HFFc6 (cell line): Measurements from ENCODE around the gene OSBPL2. TPM values are rescaled to one million over a fixed set of nuclear protein-coding genes. Genes with fewer than 3 reads are reported as not detected.

Source experiments
- DNase-seq: peaks from one replicate; pipeline ENCODE4 v3.0.0-alpha.2; 2018
- H3K27ac Mint-ChIP-seq: 2 replicates; pipeline ENCODE4 v1.8.0; 2020; ENCODE audit warnings: mild to moderate bottlenecking, mixed read lengths
- H3K27me3 Mint-ChIP-seq: 2 replicates; pipeline ENCODE4 v1.8.0; 2021; ENCODE audit warnings: mild to moderate bottlenecking, moderate library complexity, mixed read lengths; ENCODE audit not compliant: insufficient read depth
- H3K36me3 Mint-ChIP-seq: 2 replicates; pipeline ENCODE4 v1.8.0; 2021; ENCODE audit warnings: low read depth, mixed read lengths
- H3K4me1 Mint-ChIP-seq: 2 replicates; pipeline ENCODE4 v1.8.0; 2020; ENCODE audit warnings: low read depth, mixed read lengths
- H3K4me3 Mint-ChIP-seq: 2 replicates; pipeline ENCODE4 v1.8.0; 2020; ENCODE audit warnings: mild to moderate bottlenecking, moderate library complexity, mixed read lengths
- H3K9me3 Mint-ChIP-seq: 2 replicates; pipeline ENCODE4 v1.8.0; 2020; ENCODE audit warnings: mild to moderate bottlenecking, mixed read lengths
- total RNA-seq, 6 experiments: library from RNA; stranded (reverse); fragmentation: NEBNext Ultra II Directional; extraction: Animal tissue kit (Norgen Biotek cat#: 25700); gene quantifications; 2 replicates in 1 of 6; 3 replicates in 5 of 6; pipeline ENCODE4 v1.2.3, GENCODE V29; 2021
- TF ChIP-seq, protein P1 (sequence below): fragments of 200-600 bp; sonication (generic); IDR thresholded peaks from 2 replicates; pipeline ENCODE4 v1.5.0; 2021; ENCODE audit warnings: antibody characterized with exemption, mild to moderate bottlenecking

OSBPL2 gene
- total RNA-seq, 6 experiments from 2014 or later: 32.2 to 37.6 (median 33.5) TPM

GRCh38 chr20:62225026-62225425 is 13.3 kb upstream of the OSBPL2 start:
- Mint-ChIP-seq H3K27me3 (peaks cover 27% of the 10 kb centered on the region), H3K36me3 (no peaks in the 10 kb centered on the region), H3K9me3 (no peaks in the 10 kb centered on the region), H3K4me1 (no peaks in the 10 kb centered on the region), H3K27ac (no peak overlapping the region), H3K4me3 (no peak overlapping the region)
- TF ChIP-seq, protein P1, sequence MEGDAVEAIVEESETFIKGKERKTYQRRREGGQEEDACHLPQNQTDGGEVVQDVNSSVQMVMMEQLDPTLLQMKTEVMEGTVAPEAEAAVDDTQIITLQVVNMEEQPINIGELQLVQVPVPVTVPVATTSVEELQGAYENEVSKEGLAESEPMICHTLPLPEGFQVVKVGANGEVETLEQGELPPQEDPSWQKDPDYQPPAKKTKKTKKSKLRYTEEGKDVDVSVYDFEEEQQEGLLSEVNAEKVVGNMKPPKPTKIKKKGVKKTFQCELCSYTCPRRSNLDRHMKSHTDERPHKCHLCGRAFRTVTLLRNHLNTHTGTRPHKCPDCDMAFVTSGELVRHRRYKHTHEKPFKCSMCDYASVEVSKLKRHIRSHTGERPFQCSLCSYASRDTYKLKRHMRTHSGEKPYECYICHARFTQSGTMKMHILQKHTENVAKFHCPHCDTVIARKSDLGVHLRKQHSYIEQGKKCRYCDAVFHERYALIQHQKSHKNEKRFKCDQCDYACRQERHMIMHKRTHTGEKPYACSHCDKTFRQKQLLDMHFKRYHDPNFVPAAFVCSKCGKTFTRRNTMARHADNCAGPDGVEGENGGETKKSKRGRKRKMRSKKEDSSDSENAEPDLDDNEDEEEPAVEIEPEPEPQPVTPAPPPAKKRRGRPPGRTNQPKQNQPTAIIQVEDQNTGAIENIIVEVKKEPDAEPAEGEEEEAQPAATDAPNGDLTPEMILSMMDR: no peak
- DNase-seq: no peak

- no peaks in the 10 kb centered on the region for H3K4me1 Mint-ChIP-seq
- TF ChIP-seq, protein P1: no peak
- DNase-seq: no peak
- no peaks in the 10 kb centered on the region for H3K36me3 Mint-ChIP-seq
- no peak overlapping the region for H3K27ac Mint-ChIP-seq
- H3K4me3 Mint-ChIP-seq: no peak overlapping the region
- no peaks in the 10 kb centered on the region for H3K9me3 Mint-ChIP-seq
- peaks cover 27% of the 10 kb centered on the region for H3K27me3 Mint-ChIP-seq
These were observed 12.3 kb upstream of the OSBPL2 start for GRCh38 chr20:62225820-62226635.

DNA sequence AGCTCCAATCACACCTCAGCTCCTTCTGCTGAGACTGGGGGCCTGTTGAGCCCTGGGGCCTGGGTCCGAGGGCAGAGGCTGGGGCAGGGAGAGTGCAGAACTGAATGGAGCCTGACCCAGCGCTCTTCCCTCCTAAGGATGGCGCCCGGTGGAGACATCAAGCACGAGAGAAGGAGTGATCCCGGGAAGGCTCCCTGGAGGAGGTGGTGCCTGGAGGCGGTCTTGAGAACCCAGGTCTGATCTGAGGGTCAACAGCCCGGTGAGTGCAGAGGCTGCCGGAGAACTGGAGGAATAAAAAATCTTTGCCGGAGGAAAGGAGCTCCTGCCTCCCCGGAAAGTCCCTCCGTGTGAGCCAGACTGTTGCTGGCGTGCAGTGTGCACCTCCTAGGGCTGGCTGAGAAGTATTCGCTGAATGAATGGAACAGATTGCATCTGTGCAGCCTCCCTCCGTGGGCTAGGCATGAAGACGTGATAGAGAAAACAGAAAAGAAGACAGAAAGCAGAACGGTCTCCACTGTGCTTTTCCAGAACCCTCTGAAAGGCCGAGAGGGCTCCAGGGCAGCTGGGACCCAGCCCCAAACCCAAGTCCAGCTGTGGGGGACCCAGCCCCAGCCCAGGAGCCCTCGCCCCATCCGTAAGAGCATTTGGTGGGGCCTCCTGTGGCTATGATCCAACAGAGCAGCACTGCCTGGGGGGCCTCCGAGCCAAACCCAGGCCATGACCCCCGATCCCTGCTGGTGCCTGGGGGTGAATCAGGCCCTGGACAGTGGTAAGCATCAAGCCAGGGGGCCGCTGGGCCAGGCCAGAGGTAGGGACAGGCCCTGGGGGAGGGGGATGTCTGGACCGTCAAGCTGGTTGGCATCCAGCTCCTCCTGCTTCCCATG is 11.4 kb upstream of the OSBPL2 start:
- no peak for DNase-seq
- peaks cover 24% of the 10 kb centered on the region for H3K27me3 Mint-ChIP-seq

DNA sequence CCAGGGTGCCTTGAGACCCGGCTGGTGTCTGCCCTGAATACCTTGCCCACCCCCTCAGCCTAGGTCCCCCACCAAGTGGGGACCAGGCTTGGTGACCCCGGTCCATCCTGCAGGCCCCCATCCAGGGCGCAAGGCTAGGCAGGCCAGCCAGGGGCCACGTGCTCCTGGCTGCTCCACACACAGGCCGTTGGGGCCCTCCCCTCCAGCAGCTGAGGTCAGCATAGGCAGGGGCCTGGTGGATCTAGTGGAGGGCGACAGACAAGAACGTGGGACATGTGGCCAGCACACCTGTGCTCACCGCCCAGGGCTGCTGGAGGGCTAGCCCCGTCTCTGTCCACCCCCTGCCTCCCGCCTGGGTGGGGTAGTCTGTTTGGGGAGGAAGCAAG is 10.7 kb upstream of the OSBPL2 start:
- no peaks in the 10 kb centered on the region for H3K36me3 Mint-ChIP-seq
- H3K4me3 Mint-ChIP-seq: no peak overlapping the region
- H3K4me1 Mint-ChIP-seq: no peaks in the 10 kb centered on the region
- no peaks in the 10 kb centered on the region for H3K9me3 Mint-ChIP-seq
- DNase-seq: no peak
- no peak overlapping the region for H3K27ac Mint-ChIP-seq
- TF ChIP-seq, protein P1: no peak
- H3K27me3 Mint-ChIP-seq: peaks cover 22% of the 10 kb centered on the region

More for the DNA sequence above, 11.4 kb upstream of the OSBPL2 start:
- Mint-ChIP-seq H3K4me1 (no peaks in the 10 kb centered on the region), H3K9me3 (no peaks in the 10 kb centered on the region), H3K27ac (no peak overlapping the region), H3K36me3 (no peaks in the 10 kb centered on the region), H3K4me3 (no peak overlapping the region)
- TF ChIP-seq, protein P1: no peak

DNA sequence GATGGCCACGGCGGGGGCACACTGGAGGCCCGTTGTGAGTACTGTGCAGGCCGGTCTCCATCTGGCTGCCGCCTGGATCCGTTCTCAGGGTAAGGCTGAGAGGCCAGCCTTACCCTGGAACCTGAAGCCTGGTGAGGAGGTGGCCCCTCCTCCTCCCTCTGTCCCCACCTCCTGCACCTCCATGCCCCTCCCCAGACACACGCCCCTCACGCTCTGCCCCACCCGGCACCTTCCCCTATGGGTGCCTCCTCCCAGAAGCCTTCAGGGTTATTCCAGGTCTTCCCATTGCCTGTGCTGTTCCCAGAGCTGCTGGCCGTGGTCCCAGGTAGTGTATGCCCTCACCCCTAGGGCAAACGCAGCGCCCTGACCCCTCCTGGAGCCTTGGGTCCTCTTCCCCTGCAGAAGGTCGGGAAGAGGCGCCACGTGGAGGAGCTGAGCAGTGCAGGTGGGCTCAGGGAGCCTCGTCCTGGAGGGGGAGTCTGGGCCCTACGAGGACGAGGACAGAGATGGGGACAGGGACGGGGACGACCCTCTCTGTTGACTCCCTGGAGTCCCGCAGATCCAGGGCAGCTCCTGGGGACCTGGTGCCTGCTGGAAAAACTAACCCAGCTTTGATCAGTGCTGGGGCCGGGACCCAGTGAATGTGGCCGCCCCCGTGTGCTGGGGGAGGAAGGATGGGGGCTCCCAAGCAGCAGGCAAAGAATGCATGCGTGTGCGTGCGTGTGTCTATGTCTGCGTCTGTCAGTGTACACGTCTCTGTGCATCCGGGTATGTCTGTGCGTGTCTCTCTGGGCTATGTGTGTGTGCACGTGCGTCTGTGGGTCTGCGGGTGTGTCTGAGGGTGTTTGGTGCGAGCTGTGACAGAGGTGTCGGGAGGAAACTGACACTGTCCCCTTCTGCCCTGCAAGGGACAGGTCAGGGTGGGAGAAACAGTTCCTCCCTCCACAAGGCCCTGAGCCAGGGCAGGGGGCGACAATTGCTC is 10.1 kb upstream of the OSBPL2 start:
- Mint-ChIP-seq H3K27ac (no peak overlapping the region), H3K4me1 (no peaks in the 10 kb centered on the region), H3K4me3 (no peak overlapping the region), H3K27me3 (peaks cover 15% of the 10 kb centered on the region), H3K9me3 (no peaks in the 10 kb centered on the region), H3K36me3 (no peaks in the 10 kb centered on the region)
- TF ChIP-seq, protein P1: no peak
- no peak for DNase-seq
